ENCODE results near the gene MAFG. TPM values are rescaled to one million over a fixed set of nuclear protein-coding genes. Genes with fewer than 3 reads are reported as not detected.

The MAFG gene
- total RNA-seq, 1 experiment from 2014 or later: 31.4 TPM

DNA sequence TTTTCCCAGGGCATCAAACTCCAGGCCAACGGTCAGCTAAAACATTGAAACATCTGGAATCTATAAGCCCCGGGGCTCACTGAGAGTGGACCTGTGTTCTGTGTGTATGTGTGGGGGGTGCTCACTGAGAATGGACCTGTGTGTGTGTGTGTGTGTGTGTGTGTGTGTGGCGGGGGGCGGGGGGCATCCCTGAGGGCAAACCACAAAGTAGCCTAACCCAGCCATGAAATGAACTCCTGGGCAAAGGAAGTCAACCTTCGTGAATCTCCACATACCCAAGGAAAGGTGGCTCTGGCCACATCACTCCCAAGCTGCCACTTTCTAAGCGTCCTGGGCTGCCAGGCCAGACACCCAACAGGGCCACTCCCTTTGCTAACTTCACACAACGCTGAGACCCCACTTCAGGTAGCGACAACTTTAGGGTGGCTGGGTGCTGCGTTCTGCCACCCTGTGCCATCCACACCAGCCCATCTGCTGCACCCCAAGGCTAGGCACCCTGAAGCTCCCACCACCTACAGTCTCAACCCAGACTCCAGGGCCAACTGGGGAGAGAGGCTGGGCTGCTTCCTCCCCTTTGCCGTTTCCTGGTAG is 1.6 kb downstream of the MAFG start:
- Histone ChIP-seq H3K14ac (ENCODE audit: insufficient read depth, low read length) (no peak overlapping the region), H3K79me1 (ENCODE audit: insufficient read depth, low read depth, low read length, poor library complexity, severe bottlenecking) (peaks cover 5% of the 10 kb centered on the region), H2BK120ac (ENCODE audit: low read depth, low read length, poor library complexity, severe bottlenecking) (no peak overlapping the region), H4K8ac (replicated peaks; ENCODE audit: insufficient read length, low read depth, low read length) (no peak overlapping the region), H3K27ac (ENCODE audit: insufficient read length, low read depth, low read length) (no peak overlapping the region), H3K4ac (ENCODE audit: low read depth, low read length) (no peak overlapping the region), H2BK5ac (ENCODE audit: insufficient read length, low read length) (no peak overlapping the region), H3K9me3 (ENCODE audit: control insufficient read depth, low read depth, low read length) (no peaks in the 10 kb centered on the region), H4K20me1 (ENCODE audit: control insufficient read depth, insufficient read depth, insufficient read length) (no peaks in the 10 kb centered on the region), H3K79me2 (ENCODE audit: insufficient read depth, low read length) (peaks cover 22% of the 10 kb centered on the region; the same call in 1 of the 2 replicates), H2BK12ac (ENCODE audit: insufficient read length, low read depth, low read length) (no peak overlapping the region), H3K23me2 (ENCODE audit: insufficient read length, low read depth, low read length, poor library complexity, severe bottlenecking) (peaks cover 11% of the 10 kb centered on the region), H2BK15ac (ENCODE audit: low read depth, low read length) (no peak overlapping the region), H4K5ac (ENCODE audit: insufficient read length, low read depth, low read length) (no peak overlapping the region), H3K23ac (ENCODE audit: insufficient read length, low read depth, low read length) (no peak overlapping the region), H4K91ac (ENCODE audit: insufficient read length, low read depth, low read length) (no peak overlapping the region), H3T11ph (ENCODE audit: low read length) (no peak overlapping the region), H3K56ac (ENCODE audit: insufficient read length, low read depth, low read length) (no peak overlapping the region), H3K4me2 (ENCODE audit: insufficient read depth, insufficient read length, low read length) (peak overlapping the region; percentile 15), H3K18ac (ENCODE audit: insufficient read length, low read depth, low read length) (no peak overlapping the region), H3K4me1 (ENCODE audit: insufficient read depth, low read length) (peaks cover 3% of the 10 kb centered on the region; the same call in 1 of the 2 replicates), H2AK5ac (ENCODE audit: insufficient read length, low read length) (no peak overlapping the region), H3K27me3 (ENCODE audit: insufficient read depth, low read length) (no peaks in the 10 kb centered on the region), H2AFZ (ENCODE audit: low read length) (no peak overlapping the region), H3K9ac (ENCODE audit: extremely low read depth, insufficient read length, low read length) (no peak overlapping the region), H2BK20ac (ENCODE audit: low read depth, low read length, poor library complexity, severe bottlenecking) (no peak overlapping the region)
- no CpG with 5 or more reads among the region's 10 CpGs for WGBS (ENCODE audit: extremely low coverage, insufficient read length, low lambda C conversion rate)
- TF ChIP-seq, protein P1, sequence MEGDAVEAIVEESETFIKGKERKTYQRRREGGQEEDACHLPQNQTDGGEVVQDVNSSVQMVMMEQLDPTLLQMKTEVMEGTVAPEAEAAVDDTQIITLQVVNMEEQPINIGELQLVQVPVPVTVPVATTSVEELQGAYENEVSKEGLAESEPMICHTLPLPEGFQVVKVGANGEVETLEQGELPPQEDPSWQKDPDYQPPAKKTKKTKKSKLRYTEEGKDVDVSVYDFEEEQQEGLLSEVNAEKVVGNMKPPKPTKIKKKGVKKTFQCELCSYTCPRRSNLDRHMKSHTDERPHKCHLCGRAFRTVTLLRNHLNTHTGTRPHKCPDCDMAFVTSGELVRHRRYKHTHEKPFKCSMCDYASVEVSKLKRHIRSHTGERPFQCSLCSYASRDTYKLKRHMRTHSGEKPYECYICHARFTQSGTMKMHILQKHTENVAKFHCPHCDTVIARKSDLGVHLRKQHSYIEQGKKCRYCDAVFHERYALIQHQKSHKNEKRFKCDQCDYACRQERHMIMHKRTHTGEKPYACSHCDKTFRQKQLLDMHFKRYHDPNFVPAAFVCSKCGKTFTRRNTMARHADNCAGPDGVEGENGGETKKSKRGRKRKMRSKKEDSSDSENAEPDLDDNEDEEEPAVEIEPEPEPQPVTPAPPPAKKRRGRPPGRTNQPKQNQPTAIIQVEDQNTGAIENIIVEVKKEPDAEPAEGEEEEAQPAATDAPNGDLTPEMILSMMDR (conservative IDR thresholded peaks at IDR 0.05): no peak
- Mint-ChIP-seq H3K4me3 (peak overlapping the region; percentile 79 to 85), H3K27ac (peak overlapping the region; percentile 31 to 96 (median 86); a peak in 4 of 7 replicates), H3K4me1 (peaks cover 35 to 38% of the 10 kb centered on the region in 2 experiments), H3K27me3 (ENCODE audit: low read depth) (peaks cover 16% of the 10 kb centered on the region), H3K9me3 (no peaks in the 10 kb centered on the region), H3K36me3 (ENCODE audit: insufficient read depth in 1 of 3, low read depth in 3 of 3) (peaks cover 9 to 19% (median 12%) of the 10 kb centered on the region in 3 experiments; a peak in 6 of 7 replicates)
- no peak for DNase-seq

Data from H9 (cell line).